Ascending aorta (tissue), 2 donors: Measurements from ENCODE around the gene CNTN5. TPM values are rescaled to one million over a fixed set of nuclear protein-coding genes. Genes with fewer than 3 reads are reported as not detected.

Experiments used
- DNase-seq, 2 donors: peaks; one replicate each; pipeline ENCODE4 v3.0.0-alpha.2; 2019; ENCODE audit warnings: low spot score in 2 of 2
- H3K27ac ChIP-seq, 2 donors: fragments of 200-600 bp; sonication (generic); one replicate each; pipeline ENCODE4 v1.5.1; 2016 to 2017; ENCODE audit warnings: mild to moderate bottlenecking in 1 of 2
- H3K27me3 ChIP-seq: fragments of 200-600 bp; sonication (generic); one replicate; pipeline ENCODE4 v1.5.1; 2017
- H3K36me3 ChIP-seq, 2 donors: fragments of 200-600 bp; sonication (generic); one replicate each; pipeline ENCODE4 v1.5.1; 2016
- H3K4me1 ChIP-seq, 2 donors: fragments of 200-600 bp; sonication (generic); one replicate each; pipeline ENCODE4 v1.5.1; 2016 to 2017; ENCODE audit warnings: mild to moderate bottlenecking in 1 of 2
- H3K4me3 ChIP-seq, 2 donors: fragments of 200-600 bp; sonication (generic); one replicate each; pipeline ENCODE4 v1.5.1; 2016 to 2017; ENCODE audit warnings: mild to moderate bottlenecking in 1 of 2
- H3K9me3 ChIP-seq, 2 donors: fragments of 200-600 bp; sonication (generic); one replicate each; pipeline ENCODE4 v1.5.1; 2016
- CTCF ChIP-seq, 3 experiments: fragments of 200-600 bp in 2 of 3; fragments of 450-650 bp in 1 of 3; sonication (generic) in 2 of 3; IDR thresholded peaks; one replicate each; pipeline ENCODE4 v1.5.1; 2016 to 2019; ENCODE audit warnings: antibody characterized with exemption in 3 of 3, mild to moderate bottlenecking in 1 of 3, moderate library complexity in 1 of 3
- intact Hi-C: fragments of 100-400 bp; cut with DNase I; formaldehyde crosslinking; loops from one replicate; pipeline ENCODE4 v1.15.1; 2023
- total RNA-seq: library from RNA; depleted of rRNA; stranded (reverse); fragments of >200 nt; gene quantifications from one replicate; pipeline ENCODE4 v1.1.0, GENCODE V29; 2016

Gene CNTN5
- total RNA-seq, result 3.6 TPM

DNA sequence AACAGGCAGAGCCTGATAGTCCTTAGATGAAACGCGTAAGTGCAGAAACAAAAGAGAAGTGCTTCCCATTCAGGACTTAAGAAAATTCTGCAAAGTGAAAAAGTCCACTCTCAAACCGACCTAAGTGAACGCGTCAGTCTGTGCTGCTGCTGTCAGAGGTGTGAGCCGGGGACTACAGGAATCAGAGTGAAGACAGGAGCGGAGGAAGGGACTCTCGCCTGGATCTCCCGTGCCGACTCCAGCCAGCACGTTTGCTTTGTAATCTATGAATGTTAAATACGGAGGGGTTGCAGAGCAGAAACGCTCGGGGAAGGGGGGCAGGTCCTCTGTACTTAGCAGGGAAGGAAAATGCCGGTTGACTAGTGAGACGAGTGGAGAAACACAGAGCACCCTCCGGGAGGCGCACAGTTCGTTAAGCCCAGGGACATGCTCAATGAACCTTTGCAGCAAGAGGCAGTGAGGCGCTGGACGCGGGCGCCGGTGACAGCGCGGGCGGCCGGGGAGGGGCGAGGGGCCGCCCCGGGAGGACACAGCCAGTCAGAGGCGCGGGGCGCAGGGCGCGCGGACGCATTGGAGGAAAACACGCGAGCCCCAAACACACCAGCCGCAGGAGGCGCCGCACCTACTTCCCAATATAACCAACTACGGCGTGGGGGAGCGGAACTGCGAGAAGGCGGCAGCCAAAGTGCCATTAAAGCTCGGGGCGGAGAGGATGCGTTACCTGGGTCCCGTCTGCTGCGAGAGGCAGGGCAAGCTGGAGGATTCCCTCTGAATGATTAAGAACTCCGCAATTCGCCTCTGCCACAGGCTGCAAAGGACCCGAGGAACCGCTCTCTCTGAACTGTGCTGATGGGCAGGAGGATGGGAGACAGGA, at the start of gene CNTN5:
Gene CNTN5, plus strand, starts transcription at position 598 of the 874 bp plus-strand sequence.
- intact Hi-C loops, result no loop called here
- DNase-seq, result peak in 1 of 2 donors; percentile 68
- peak within 1 kb of the TSS; percentile 41 to 57 for H3K4me3 ChIP-seq

GRCh38 chr11:98979205-98979604, 41.5 kb upstream of the CNTN5 start:
- intact Hi-C loops, result no loop called here

More for the DNA sequence above, at the start of gene CNTN5:
- no peaks in the 10 kb centered on the region for H3K36me3 ChIP-seq
- H3K27me3 ChIP-seq, result no peaks in the 10 kb centered on the region
- no peaks in the 10 kb centered on the region for H3K9me3 ChIP-seq
- H3K4me1 ChIP-seq, result no peaks in the 10 kb centered on the region
- H3K27ac ChIP-seq, result no peak within 1 kb of the TSS
- TF ChIP-seq CTCF (IDR thresholded peaks at IDR 0.05), result no peak

GRCh38 chr11:99015634-99016454, 4.9 kb upstream of the CNTN5 start:
- TF ChIP-seq CTCF (IDR thresholded peaks at IDR 0.05), result peak in 2 of 3 experiments; percentile 74 to 75
- Histone ChIP-seq H3K4me3 (no peak overlapping the region), H3K36me3 (no peaks in the 10 kb centered on the region), H3K4me1 (no peaks in the 10 kb centered on the region), H3K27me3 (no peaks in the 10 kb centered on the region), H3K9me3 (no peaks in the 10 kb centered on the region), H3K27ac (no peak overlapping the region)
- intact Hi-C loops, result no loop called here
- no peak for DNase-seq

More at GRCh38 chr11:98979205-98979604, 41.5 kb upstream of the CNTN5 start:
- H3K27ac ChIP-seq, result no peak overlapping the region
- TF ChIP-seq CTCF (IDR thresholded peaks at IDR 0.05), result no peak
- H3K4me1 ChIP-seq, result no peaks in the 10 kb centered on the region
- no peak for DNase-seq
- H3K27me3 ChIP-seq, result no peaks in the 10 kb centered on the region
- H3K4me3 ChIP-seq, result no peak overlapping the region
- no peaks in the 10 kb centered on the region for H3K36me3 ChIP-seq
- no peaks in the 10 kb centered on the region for H3K9me3 ChIP-seq

- H3K4me3 ChIP-seq, result peak overlapping the region in 1 of 2 donors; percentile 57
- intact Hi-C loops, result no loop called here
- no peak for TF ChIP-seq CTCF (IDR thresholded peaks at IDR 0.05)
- no peaks in the 10 kb centered on the region for H3K4me1 ChIP-seq
- no peaks in the 10 kb centered on the region for H3K36me3 ChIP-seq
- no peaks in the 10 kb centered on the region for H3K9me3 ChIP-seq
- H3K27ac ChIP-seq, result no peak overlapping the region
- no peaks in the 10 kb centered on the region for H3K27me3 ChIP-seq
- DNase-seq, result no peak
Observed at GRCh38 chr11:99019696-99020095, 1.1 kb upstream of the CNTN5 start.

GRCh38 chr11:99037057-99037456, 16.3 kb downstream of the CNTN5 start:
- H3K27me3 ChIP-seq, result no peaks in the 10 kb centered on the region
- no peaks in the 10 kb centered on the region for H3K9me3 ChIP-seq
- intact Hi-C loops, result no loop called here
- no peak for TF ChIP-seq CTCF (IDR thresholded peaks at IDR 0.05)
- no peak overlapping the region for H3K27ac ChIP-seq
- H3K4me1 ChIP-seq, result no peaks in the 10 kb centered on the region
- H3K4me3 ChIP-seq, result no peak overlapping the region
- DNase-seq, result no peak
- no peaks in the 10 kb centered on the region for H3K36me3 ChIP-seq
